Omental fat pad (tissue), 4 donors: ENCODE measurements around the gene PGAP1. TPM values are rescaled to one million over a fixed set of nuclear protein-coding genes. Genes with fewer than 3 reads are reported as not detected.

ENCODE experiments used
- ATAC-seq: fragments of 150-250 bp; one replicate; pipeline ENCODE4 v1.9.1; 2016; ENCODE audit warnings: mild to moderate bottlenecking, moderate library complexity; ENCODE audit not compliant: low FRiP score
- DNase-seq: peaks from one replicate; pipeline ENCODE4 v3.0.0-alpha.2; 2019; ENCODE audit warnings: low spot score
- total RNA-seq, 4 donors: library from RNA; depleted of rRNA; stranded (reverse); fragments of >200 nt; gene quantifications; one replicate each; pipeline ENCODE4 v1.1.0, GENCODE V29; 2016
- TF ChIP-seq, protein P1 (sequence below), 3 donors: fragments of 450-650 bp; IDR thresholded peaks; one replicate each; pipeline ENCODE4 v1.5.1; 2016 to 2017; ENCODE audit warnings: antibody characterized with exemption in 3 of 3, mild to moderate bottlenecking in 3 of 3, moderate library complexity in 2 of 3

The PGAP1 gene
- total RNA-seq, 4 donors from 2014 or later, result 7.9 to 87.5 (median 10.8) TPM

GRCh38 chr2:196809260-196809659 lies 117.2 kb downstream of the PGAP1 start, which contains the start of gene C2orf66:
C2orf66 (minus strand) TSS chr2:196809355; CDS start chr2:196809336, 19 bp downstream.
- no peak for ATAC-seq
- no peak for DNase-seq
- TF ChIP-seq, protein P1, sequence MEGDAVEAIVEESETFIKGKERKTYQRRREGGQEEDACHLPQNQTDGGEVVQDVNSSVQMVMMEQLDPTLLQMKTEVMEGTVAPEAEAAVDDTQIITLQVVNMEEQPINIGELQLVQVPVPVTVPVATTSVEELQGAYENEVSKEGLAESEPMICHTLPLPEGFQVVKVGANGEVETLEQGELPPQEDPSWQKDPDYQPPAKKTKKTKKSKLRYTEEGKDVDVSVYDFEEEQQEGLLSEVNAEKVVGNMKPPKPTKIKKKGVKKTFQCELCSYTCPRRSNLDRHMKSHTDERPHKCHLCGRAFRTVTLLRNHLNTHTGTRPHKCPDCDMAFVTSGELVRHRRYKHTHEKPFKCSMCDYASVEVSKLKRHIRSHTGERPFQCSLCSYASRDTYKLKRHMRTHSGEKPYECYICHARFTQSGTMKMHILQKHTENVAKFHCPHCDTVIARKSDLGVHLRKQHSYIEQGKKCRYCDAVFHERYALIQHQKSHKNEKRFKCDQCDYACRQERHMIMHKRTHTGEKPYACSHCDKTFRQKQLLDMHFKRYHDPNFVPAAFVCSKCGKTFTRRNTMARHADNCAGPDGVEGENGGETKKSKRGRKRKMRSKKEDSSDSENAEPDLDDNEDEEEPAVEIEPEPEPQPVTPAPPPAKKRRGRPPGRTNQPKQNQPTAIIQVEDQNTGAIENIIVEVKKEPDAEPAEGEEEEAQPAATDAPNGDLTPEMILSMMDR (IDR thresholded peaks at IDR 0.05), result no peak

DNA sequence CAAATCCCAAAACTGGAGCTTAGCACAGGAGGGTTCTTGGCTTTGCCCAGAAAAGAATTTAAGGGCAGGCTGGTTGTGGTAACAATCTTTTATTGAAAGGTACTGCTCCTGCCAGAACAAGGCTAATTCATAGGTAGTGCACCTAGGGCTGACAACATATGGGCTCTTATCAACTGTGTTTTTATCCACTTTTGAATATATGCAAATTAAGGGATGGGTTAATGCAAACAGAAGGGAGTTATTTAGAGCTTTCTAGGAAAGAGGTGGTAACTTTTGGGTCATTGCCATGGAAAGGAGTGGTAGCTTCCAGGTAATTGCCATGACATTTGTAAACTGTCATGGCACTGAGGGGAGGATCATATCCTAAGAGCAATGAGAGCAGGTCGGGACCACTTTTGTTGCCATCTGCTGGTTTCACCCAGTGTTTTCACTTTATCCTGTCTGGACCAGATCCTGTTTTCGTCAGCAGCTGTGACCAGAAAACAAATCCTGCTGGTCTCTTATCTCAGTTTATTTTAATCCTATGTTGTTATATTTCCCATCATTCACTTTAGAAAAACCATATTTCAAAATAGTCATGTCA lies 118.3 kb downstream of the PGAP1 start:
- TF ChIP-seq, protein P1 (IDR thresholded peaks at IDR 0.05), result no peak
- DNase-seq (no peak), ATAC-seq (no peak)

- DNase-seq, result no peak
- no peak for ATAC-seq
- TF ChIP-seq, protein P1 (IDR thresholded peaks at IDR 0.05), result no peak
Observed at GRCh38 chr2:196804381-196804780, 122.1 kb downstream of the PGAP1 start.

GRCh38 chr2:196802401-196802800 lies 124.1 kb downstream of the PGAP1 start:
- no peak for ATAC-seq
- TF ChIP-seq, protein P1 (IDR thresholded peaks at IDR 0.05), result no peak
- DNase-seq, result no peak

GRCh38 chr2:196801674-196802261 lies 124.7 kb downstream of the PGAP1 start:
- no peak for ATAC-seq
- TF ChIP-seq, protein P1 (IDR thresholded peaks at IDR 0.05), result no peak
- no peak for DNase-seq

- DNase-seq (no peak), ATAC-seq (no peak)
- TF ChIP-seq, protein P1 (IDR thresholded peaks at IDR 0.05), result no peak
Observed at GRCh38 chr2:196798980-196799379, 127.5 kb downstream of the PGAP1 start.

GRCh38 chr2:196792865-196793264 lies 133.6 kb downstream of the PGAP1 start:
- TF ChIP-seq, protein P1 (IDR thresholded peaks at IDR 0.05), result no peak
- no peak for ATAC-seq
- no peak for DNase-seq
